NT2/D1 (cell line): Measurements from ENCODE around the gene RFXAP.

ENCODE experiments used
- SUZ12 ChIP-seq: IDR thresholded peaks from 2 replicates; pipeline ENCODE4 v1.6.1; 2011; ENCODE audit not compliant: insufficient read length, insufficient read depth; ENCODE audit errors: extremely low read depth
- YY1 ChIP-seq: IDR thresholded peaks from 2 replicates; pipeline ENCODE4 v1.6.1; 2011; ENCODE audit not compliant: insufficient read length, insufficient read depth
- ZNF274 ChIP-seq: IDR thresholded peaks from 2 replicates; pipeline ENCODE4 v1.6.1; 2011; ENCODE audit warnings: mild to moderate bottlenecking, low read depth, low read length

GRCh38 chr13:36806102-36806501, 12.9 kb upstream of the RFXAP start:
- TF ChIP-seq YY1 (no peak), ZNF274 (no peak), SUZ12 (no peak)
